Measurements from ENCODE around the gene AUTS2. TPM values are rescaled to one million over a fixed set of nuclear protein-coding genes. Genes with fewer than 3 reads are reported as not detected.

Gene AUTS2
- total and polyA plus RNA-seq, 4 donors = 4.9 to 24.4 (median 7.0) TPM

GRCh38 chr7:70563960-70564359 is 965.7 kb downstream of the AUTS2 start (continued):
- TF ChIP-seq REST (IDR thresholded peaks at IDR 0.05) (no peak), YY1 (IDR thresholded peaks at IDR 0.05) (no peak), TAF1 (conservative IDR thresholded peaks at IDR 0.05) (no peak), GABPA (IDR thresholded peaks at IDR 0.05 in 1 of 2, conservative IDR thresholded peaks at IDR 0.05 in 1 of 2) (no peak), FOXA1 (IDR thresholded peaks at IDR 0.05) (no peak)

- H3K9me3 ChIP-seq (ENCODE audit: control insufficient read depth in 4 of 4, low read length in 3 of 4) = no peaks in the 10 kb centered on the region
- peaks cover 5 to 48% (median 42%) of the 10 kb centered on the region in 4 donors for H3K4me1 ChIP-seq (ENCODE audit: control insufficient read depth in 4 of 4, insufficient read depth in 4 of 4, low read length in 3 of 4)
- H3K4me3 ChIP-seq (ENCODE audit: low read depth in 1 of 3, low read length in 3 of 3) = no peak overlapping the region
- no peak for TF ChIP-seq RXRA (IDR thresholded peaks at IDR 0.05)
- TF ChIP-seq EGR1 (IDR thresholded peaks at IDR 0.05; ENCODE audit: low read depth in 2 of 2) = no peak
- TF ChIP-seq CTCF (IDR thresholded peaks at IDR 0.05; ENCODE audit: low read depth, low read length, missing input control) = no peak
- no peak for TF ChIP-seq TAF1 (conservative IDR thresholded peaks at IDR 0.05)
- TF ChIP-seq MAX (IDR thresholded peaks at IDR 0.05) = no peak
- no peak overlapping the region for H3K27ac ChIP-seq (ENCODE audit: low read depth in 1 of 2, low read length in 2 of 2)
- no peak for DNase-seq (ENCODE audit: low spot score)
- WGBS = 76% methylated on average over 4 of the region's 4 CpGs
- H3K9ac ChIP-seq (ENCODE audit: low read depth in 1 of 2, low read length in 2 of 2) = no peak overlapping the region
- no peaks in the 10 kb centered on the region for H3K36me3 ChIP-seq (ENCODE audit: control insufficient read depth in 4 of 4, insufficient read depth in 3 of 4, low read depth in 1 of 4, low read length in 3 of 4)
- no peaks in the 10 kb centered on the region for H3K27me3 ChIP-seq (ENCODE audit: control insufficient read depth in 4 of 4, insufficient read depth in 4 of 4, low read length in 3 of 4)
Measured at GRCh38 chr7:70565721-70566370, 967.6 kb downstream of the AUTS2 start.

- Histone ChIP-seq H3K9ac (ENCODE audit: low read depth in 1 of 2, low read length in 2 of 2) (no peak overlapping the region), H3K27ac (ENCODE audit: low read depth in 1 of 2, low read length in 2 of 2) (peak overlapping the region in 1 of 2 donors; percentile 30), H3K9me3 (ENCODE audit: control insufficient read depth in 4 of 4, low read length in 3 of 4) (no peaks in the 10 kb centered on the region), H3K4me3 (ENCODE audit: low read depth in 1 of 3, low read length in 3 of 3) (no peak overlapping the region), H3K27me3 (ENCODE audit: control insufficient read depth in 4 of 4, insufficient read depth in 4 of 4, low read length in 3 of 4) (no peaks in the 10 kb centered on the region), H3K36me3 (ENCODE audit: control insufficient read depth in 4 of 4, insufficient read depth in 3 of 4, low read depth in 1 of 4, low read length in 3 of 4) (no peaks in the 10 kb centered on the region), H3K4me1 (ENCODE audit: control insufficient read depth in 4 of 4, insufficient read depth in 4 of 4, low read length in 3 of 4) (peaks cover 5 to 56% (median 50%) of the 10 kb centered on the region in 4 donors)
- no peak for DNase-seq (ENCODE audit: low spot score)
- TF ChIP-seq CTCF (IDR thresholded peaks at IDR 0.05; ENCODE audit: low read depth, low read length, missing input control) (no peak), EGR1 (IDR thresholded peaks at IDR 0.05; ENCODE audit: low read depth in 2 of 2) (no peak), MAX (IDR thresholded peaks at IDR 0.05) (peak; percentile 30), ATF3 (IDR thresholded peaks at IDR 0.05) (no peak), YY1 (IDR thresholded peaks at IDR 0.05) (peak; percentile 67), FOXA2 (IDR thresholded peaks at IDR 0.05) (no peak), RXRA (IDR thresholded peaks at IDR 0.05) (no peak), HNF4G (IDR thresholded peaks at IDR 0.05) (no peak), RAD21 (IDR thresholded peaks at IDR 0.05) (peak in 1 of 2 donors; percentile 35), FOXA1 (IDR thresholded peaks at IDR 0.05) (no peak), JUND (IDR thresholded peaks at IDR 0.05) (no peak), SP1 (IDR thresholded peaks at IDR 0.05) (no peak), NR2F2 (IDR thresholded peaks at IDR 0.05) (no peak), HNF4A (conservative IDR thresholded peaks at IDR 0.05) (peak; percentile 23 to 37)
- 41% methylated on average over 3 of the region's 3 CpGs for WGBS
Measured at GRCh38 chr7:70566671-70567070, 968.4 kb downstream of the AUTS2 start.
